HG02763 (cell line): Measurements from ENCODE around the gene INS.

ENCODE experiments used
- ATAC-seq: cut with Tn5 transposase; IDR thresholded peaks from one replicate; pipeline ENCODE4 v1.9.1; 2021; ENCODE audit warnings: mild to moderate bottlenecking, moderate library complexity; ENCODE audit not compliant: unreplicated experiment

Gene INS

GRCh38 chr11:2167141-2168045, 6.4 kb upstream of the INS start:
- ATAC-seq: no peak

DNA sequence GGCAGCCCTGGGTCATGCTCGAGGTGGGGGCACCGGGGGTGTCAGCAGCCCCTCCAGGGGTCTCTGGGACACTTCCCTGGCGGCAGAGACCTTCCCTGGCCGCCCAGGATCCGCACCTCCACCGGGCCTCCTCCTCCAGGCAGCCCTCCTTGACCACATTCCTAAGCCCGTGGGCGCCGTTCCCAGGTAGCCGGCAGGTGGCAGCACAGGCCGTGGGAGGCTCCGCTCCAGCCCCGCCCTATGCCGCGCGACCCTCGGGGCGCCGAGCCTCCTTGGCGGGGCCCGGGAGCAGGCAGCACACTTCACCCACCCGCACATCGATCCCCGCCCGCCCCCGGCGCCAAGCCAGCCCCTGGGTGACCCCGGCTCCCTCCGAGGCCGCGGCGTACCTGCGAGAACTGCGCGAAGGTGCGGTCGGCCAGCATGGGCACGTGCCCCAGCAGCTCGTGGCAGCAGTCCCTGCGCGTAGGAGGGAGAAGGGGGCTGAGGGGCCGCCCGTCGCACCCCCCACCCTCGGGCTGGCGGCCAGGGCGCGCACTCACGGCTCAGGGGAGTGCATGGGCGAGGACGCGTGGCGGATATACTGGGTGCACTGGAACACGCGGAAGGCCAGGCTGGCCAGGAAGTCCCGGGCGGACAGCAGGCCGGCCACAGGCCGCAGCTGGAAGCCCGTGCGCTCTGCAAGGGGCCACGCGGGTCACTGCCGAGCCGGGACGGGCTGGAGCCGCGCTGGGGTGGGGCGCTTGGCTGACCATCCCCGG, 5.3 kb upstream of the INS start:
- ATAC-seq: no peak

- ATAC-seq: no peak
These were observed 4.6 kb upstream of the INS start for GRCh38 chr11:2165571-2165970.

- ATAC-seq: no peak
These were observed 4.0 kb upstream of the INS start for GRCh38 chr11:2164861-2165555.

- no peak for ATAC-seq
These were observed 3.1 kb upstream of the INS start for GRCh38 chr11:2164081-2164480.

DNA sequence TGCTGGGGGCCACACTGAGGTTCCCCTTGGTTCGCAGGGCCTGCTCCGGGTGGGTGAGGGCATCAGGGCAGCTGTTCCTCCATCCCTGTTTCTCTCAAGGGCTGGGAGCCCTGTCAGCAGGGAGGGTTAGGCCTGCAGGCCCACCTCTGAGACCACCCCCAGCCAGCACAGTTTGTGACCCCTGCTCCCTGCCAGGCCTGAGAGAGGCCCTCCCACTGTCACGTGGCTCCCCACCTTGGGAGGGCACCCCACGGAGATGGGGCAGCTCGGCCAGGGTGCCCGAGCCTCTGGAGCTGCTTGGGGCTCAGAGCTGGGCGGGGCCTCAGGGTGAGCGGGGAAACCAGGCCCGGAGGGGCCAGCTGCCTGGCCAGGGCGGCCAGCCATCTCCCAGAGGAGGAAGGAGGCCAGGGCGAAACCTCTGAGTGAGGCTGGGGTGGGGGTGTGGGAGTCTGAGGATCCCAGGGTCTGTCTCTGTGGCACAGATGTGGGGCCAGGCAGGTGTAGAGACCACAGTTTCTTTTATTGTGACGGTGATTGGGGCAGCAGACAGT, 2.5 kb upstream of the INS start:
- ATAC-seq: no peak

GRCh38 chr11:2159536-2160413, 1.2 kb downstream of the INS start:
- no peak for ATAC-seq

- no peak for ATAC-seq
These were observed 2.0 kb downstream of the INS start for GRCh38 chr11:2158966-2159365.

- no peak for ATAC-seq
These were observed 2.7 kb downstream of the INS start for GRCh38 chr11:2158296-2158737.

DNA sequence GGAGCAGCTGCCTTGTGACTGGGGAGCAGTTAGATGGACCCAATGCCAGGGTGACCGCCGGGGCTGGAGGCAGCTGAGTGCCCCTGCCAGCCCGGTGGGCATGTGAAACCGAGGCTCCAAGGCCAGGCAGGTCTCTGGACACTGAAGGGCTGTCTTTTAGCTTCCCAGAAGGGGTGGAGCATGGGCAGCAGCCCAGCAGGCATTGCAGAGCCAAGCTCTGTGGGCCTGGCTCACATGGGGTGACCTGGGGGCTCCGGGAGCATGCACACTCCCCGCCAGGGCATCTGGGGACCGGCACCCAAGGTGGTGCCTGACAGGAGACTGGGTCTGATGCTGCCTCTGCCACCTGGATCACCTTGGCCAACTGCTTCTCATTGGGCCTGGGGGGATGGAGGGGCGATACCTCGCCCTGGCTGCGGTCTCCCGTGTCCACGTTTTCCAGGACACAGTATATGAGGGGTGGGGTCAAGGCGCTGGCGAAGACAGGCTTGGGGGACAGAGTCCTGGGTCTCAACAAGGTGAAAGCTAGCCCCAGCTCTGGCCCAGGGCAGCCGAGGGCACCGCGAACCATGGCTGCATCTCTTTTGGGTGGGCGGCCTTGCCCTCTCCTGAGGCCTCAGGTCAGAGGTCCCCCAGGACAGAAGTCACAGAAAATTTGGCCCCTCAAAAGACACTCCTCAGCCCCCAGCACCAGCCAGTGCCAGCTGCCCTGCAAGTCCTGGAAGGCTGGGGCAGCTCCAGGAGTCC, 3.5 kb downstream of the INS start:
- no peak for ATAC-seq

GRCh38 chr11:2156416-2157182, 4.4 kb downstream of the INS start:
- no peak for ATAC-seq

DNA sequence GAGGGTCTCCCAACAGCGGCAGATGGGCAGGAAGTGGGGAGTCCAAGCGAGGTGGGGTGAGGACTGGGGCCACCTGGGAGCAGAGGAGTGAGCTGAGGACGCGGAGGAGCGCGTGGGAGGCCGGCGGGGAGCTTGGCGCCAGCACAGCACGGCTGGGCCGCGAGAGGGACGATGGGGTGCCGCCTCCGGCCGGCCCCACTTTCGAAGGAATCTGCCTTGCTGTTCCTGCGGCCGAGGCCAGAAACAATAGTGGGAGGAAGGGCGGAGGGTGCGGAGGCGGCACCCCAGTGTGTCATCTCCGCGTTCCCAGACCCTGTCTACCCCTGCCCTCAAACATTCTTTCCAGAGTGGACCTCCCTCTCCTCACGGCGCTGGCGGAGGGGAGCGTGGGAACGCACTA, 5.5 kb downstream of the INS start:
- no peak for ATAC-seq

GRCh38 chr11:2154889-2155288, 6.1 kb downstream of the INS start:
- ATAC-seq: no peak

DNA sequence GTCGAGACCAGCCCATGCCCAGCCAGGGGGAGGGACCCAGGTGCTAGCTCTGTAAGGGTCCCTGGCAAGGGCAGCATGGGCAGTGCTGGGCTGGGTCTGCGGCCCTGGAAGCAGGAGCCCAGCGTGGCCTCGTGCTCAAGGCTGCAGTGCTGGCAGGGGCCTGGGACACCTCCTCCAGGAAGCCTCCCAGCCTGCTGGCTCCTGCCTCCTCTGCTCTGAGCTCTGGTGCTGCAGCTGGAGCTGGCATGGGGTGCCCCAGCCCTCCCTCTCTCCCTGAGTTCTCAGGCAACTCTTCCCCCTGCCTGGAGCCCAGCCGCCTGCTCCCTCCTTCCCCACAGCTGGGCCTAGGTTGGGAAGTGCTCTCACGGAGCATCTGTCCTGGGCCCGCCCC, 6.8 kb downstream of the INS start:
- ATAC-seq: no peak

DNA sequence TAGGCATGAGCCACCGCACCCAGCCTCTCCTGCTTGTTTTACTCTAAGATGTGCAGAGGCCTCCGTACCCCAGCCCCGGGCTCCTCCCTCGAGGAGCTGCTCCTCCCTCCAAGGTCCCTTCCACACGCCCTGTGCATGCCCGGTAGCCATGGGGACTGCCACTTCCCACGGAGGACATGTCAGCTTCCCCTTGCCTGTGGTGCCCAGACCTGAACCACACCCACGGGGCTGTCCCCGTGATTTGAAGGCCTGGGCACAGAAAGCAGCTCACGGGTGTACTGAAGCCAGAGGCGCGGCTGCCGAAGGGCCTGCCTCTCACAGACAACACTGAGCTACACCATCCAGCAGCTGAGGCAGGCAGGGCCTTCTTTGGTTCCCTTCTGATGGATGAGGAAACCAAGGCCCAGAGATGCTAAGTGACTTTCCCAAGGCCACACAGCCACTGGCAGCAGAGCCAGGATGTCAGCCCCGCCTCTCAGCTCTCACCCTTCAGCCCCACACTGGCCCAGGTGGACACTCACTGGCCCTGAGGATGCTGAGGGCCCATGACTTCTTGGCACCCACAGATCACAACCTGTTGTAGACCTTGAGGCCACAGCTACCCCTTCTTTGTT, 7.3 kb downstream of the INS start:
- no peak for ATAC-seq

- no peak for ATAC-seq
These were observed 9.3 kb downstream of the INS start for GRCh38 chr11:2151500-2152257.
